ENCODE results near the gene GPC3.
"Not testable (repeated sequence)": the region's sequence is repeated elsewhere in the genome, so short reads cannot be mapped to it uniquely, and the experiment has no call there.

Gene GPC3

GRCh38 chrX:133985164-133985966 lies at the start of gene GPC3:
GPC3 (minus strand) TSS chrX:133985594.
- no peak for DNase-seq

GRCh38 chrX:134032441-134032840 lies 47.0 kb upstream of the GPC3 start:
- DNase-seq, result no peak

DNA sequence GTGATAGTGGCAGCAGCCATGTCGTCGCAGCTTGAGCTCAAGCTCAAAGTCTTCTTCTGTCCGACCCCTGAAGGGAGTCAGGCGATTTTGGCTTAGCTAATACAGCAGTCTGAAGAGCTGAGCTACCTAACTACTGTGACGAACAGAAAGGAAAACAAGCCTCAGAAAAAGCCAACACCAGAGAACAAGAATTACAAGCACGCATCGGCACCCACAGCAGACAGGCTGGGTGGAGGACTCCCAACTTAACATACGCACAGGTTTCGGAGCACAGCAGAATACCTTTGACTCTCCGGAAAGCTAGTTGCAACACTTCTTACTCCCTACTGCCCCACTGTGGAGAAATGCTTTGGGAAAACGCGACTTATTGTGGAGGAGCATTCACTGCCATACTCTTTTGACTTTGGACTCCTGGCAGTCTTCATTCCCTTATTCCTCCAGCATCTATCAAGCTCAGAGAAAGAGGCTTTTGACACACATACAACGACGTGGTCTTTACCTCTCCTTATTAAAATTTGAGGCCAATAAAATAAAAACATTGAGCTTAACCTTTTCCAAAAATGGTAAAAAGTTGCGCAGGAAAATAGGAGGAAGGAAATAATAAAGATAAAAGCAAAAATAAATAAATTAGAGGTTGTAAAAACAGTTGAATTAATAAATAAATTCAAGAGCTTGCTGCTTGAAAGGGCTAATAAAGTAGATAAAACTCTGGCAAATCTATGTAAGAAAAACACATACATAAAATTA lies 41.3 kb upstream of the GPC3 start:
- DNase-seq, result peak in 1 of 4 experiments; percentile 0

DNA sequence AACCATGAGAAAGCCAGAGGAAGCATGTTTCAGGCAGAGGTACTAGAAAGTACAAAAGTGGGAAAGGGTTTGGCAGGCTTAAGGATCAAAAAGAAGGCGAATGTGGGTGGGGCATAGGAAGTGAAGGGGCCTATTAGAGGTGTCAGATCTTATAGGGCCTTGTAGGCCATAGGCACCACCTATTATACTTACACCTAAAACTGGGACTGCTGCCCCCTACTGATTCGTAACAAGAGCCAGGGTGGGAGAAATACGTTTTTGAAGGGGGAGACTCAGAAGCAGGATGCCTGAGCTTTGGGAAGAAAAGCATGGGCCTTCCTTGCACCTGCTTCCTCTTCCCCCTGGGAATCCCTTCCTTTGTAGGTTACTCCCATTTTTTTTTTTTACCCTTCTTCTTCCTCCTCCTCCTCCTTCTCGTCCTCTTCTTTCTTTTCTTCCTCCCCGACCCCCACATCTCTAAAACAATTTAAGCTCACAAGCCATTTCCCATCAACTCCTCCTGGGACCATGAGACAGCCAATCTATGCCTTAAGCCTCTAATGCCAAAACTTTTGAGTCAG lies 40.7 kb upstream of the GPC3 start:
- no peak for DNase-seq

DNA sequence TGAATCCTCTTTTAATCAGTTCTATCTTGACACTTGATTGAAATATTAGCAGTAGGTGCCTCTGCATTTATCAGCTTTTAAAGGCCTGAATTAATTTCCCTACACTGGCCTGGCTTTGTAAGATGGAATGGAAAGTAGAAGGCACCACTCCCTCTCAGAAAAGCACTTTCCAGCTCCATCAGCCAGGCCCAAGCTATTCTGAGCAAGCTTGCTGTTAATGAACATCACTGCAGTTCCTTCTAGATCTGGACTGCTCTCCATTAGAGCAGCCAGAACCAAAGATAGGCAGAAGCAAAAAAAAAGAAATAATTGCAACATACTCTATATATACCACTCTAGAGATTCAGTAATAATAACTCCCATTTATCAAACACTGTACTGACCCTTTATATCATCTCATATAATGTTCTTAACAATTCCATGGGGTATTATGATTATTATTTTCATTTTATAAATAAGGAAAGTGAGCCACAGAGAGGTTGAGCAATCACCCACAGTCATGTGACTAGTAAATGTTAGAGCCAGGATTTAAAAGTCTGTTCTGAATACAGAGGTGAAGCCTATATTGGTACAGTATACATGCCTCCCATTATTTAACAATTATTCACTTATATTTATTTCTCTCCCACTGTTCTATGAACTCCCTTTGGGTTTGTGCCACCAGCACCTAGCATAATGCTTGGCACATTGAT lies 39.4 kb upstream of the GPC3 start:
- no peak for DNase-seq

- DNase-seq, result no peak
Observed at GRCh38 chrX:134023851-134024281, 38.5 kb upstream of the GPC3 start.

GRCh38 chrX:134020910-134021309 lies 35.5 kb upstream of the GPC3 start:
- no peak for DNase-seq

GRCh38 chrX:134019567-134020206 lies 34.3 kb upstream of the GPC3 start:
- DNase-seq, result no peak

GRCh38 chrX:134016309-134016708 lies 30.9 kb upstream of the GPC3 start:
- DNase-seq, result not testable (repeated sequence)

GRCh38 chrX:134015510-134015909 lies 30.1 kb upstream of the GPC3 start:
- not testable (repeated sequence) for DNase-seq

GRCh38 chrX:134013524-134013923 lies 28.1 kb upstream of the GPC3 start:
- no peak for DNase-seq

GRCh38 chrX:134013092-134013497 lies 27.7 kb upstream of the GPC3 start:
- no peak for DNase-seq

DNA sequence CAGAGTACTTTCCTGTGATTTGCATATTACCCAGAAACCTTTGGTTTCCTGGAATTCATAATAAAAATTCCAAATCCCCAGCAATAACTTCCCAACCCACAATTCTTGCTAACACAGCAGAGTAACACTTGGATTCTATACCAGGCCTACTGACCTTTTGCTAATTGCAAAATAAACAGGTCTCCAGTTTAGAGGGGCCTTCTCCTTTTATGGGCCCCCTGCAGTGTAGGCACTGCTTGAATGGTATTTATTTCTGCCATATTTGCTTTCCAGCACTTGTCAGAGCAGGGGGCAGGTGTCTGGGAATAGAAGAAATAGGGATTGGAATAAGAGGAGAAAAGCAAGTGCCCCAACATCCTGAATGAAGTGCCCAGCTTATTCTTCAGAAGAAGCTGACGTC lies 25.3 kb upstream of the GPC3 start:
- no peak for DNase-seq

GRCh38 chrX:134007716-134008115 lies 22.3 kb upstream of the GPC3 start:
- DNase-seq, result no peak

GRCh38 chrX:134006484-134007161 lies 21.2 kb upstream of the GPC3 start:
- DNase-seq, result no peak

GRCh38 chrX:134004084-134004483 lies 18.7 kb upstream of the GPC3 start:
- no peak for DNase-seq

GRCh38 chrX:134002921-134003615 lies 17.7 kb upstream of the GPC3 start:
- DNase-seq, result no peak

DNA sequence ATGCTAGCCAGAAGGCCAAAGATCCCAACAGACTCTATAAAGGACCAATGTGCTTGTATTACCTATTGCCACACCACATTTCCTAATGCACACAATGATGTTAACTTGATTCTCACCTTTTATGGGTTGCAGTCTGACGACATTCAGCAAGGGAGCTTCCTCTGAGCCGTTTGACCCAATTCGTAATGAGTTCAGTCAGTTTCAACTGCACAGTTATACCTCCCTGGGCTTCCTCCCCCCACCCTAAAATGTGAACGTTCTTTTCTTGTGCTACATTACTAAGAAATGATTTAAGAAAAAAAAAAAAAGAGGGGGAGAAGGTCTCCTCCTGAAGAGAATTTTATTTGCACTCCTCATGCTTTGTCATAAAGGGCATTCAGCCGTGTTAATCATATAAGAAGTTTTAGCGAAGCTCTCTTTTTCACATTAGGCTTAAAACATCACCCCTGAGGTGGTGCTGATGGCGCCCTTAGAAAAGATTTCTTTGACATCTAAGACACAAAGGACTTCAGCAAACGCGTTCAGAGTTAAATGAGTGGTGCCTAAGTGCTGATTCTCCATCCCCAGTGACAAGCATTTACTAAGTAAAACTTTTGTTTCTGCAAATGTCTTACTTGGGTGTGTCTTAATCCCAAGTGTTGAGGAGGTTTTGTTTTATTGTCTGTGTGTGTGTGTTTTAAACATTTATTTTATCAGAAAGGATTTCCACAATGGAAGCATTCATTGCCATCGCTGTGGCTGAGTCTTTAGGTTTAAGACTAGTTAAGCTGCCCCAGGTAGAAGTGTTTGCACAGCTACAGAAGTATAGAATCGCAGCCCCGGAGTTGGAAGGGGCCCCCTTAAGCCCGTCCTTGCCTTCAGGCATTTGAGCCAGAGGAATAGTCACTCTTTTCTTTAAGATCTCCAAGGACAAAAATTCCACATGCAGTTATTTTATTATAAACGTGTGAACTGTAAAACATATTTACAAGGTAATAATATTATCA lies 15.2 kb upstream of the GPC3 start:
- no peak for DNase-seq

GRCh38 chrX:133999031-133999705 lies 13.8 kb upstream of the GPC3 start:
- no peak for DNase-seq

- DNase-seq, result no peak
Observed at GRCh38 chrX:133995759-133996158, 10.4 kb upstream of the GPC3 start.

All from activated CD4-positive, CD25-positive, alpha-beta regulatory T cell (primary cell).